Mesendoderm (in vitro differentiated cells): ENCODE measurements around the gene C10orf62.
A peak's percentile ranks its signal among the peaks of the same experiment; 100 is the strongest.
"Not testable (repeated sequence)": the region's sequence is repeated elsewhere in the genome, so short reads cannot be mapped to it uniquely, and the experiment has no call there.

ENCODE experiments used
- DNase-seq: peaks from one replicate; pipeline ENCODE4 v3.0.0; 2013
- H2AK5ac ChIP-seq: 2 replicates; pipeline ENCODE4 v1.6.1; 2013; ENCODE audit warnings: low read length, inconsistent platforms
- H2BK120ac ChIP-seq: 2 replicates; pipeline ENCODE4 v1.6.1; 2013; ENCODE audit warnings: low read depth, mild to moderate bottlenecking, low read length, moderate library complexity, mixed read lengths
- H2BK15ac ChIP-seq: replicated peaks from 2 replicates; pipeline ENCODE4 v1.6.1; 2013; ENCODE audit warnings: low read depth, mild to moderate bottlenecking, moderate library complexity
- H2BK5ac ChIP-seq: 2 replicates; pipeline ENCODE4 v1.6.1; 2013; ENCODE audit warnings: low read length, inconsistent platforms
- H3K18ac ChIP-seq: 2 replicates; pipeline ENCODE4 v1.6.1; 2013; ENCODE audit warnings: mild to moderate bottlenecking, low read length, mixed read lengths
- H3K23ac ChIP-seq: one replicate; pipeline ENCODE4 v1.6.1; 2013; ENCODE audit warnings: low read length
- H3K27ac ChIP-seq: 2 replicates; pipeline ENCODE4 v1.5.1; 2013; ENCODE audit warnings: low read depth, mild to moderate bottlenecking, inconsistent platforms, low read length, moderate library complexity
- H3K27me3 ChIP-seq: 2 replicates; pipeline ENCODE4 v1.6.1; 2013; ENCODE audit warnings: low read length, control low read depth, mild to moderate bottlenecking, inconsistent platforms; ENCODE audit not compliant: insufficient read depth, poor library complexity
- H3K36me3 ChIP-seq: 2 replicates; pipeline ENCODE4 v1.6.1; 2013; ENCODE audit warnings: low read length, inconsistent platforms; ENCODE audit not compliant: control insufficient read depth, insufficient read depth
- H3K4ac ChIP-seq: one replicate; pipeline ENCODE4 v1.6.1; 2013; ENCODE audit warnings: low read depth, mild to moderate bottlenecking, low read length, moderate library complexity
- H3K4me1 ChIP-seq: 2 replicates; pipeline ENCODE4 v1.6.1; 2013; ENCODE audit warnings: low read depth, low read length, inconsistent platforms; ENCODE audit not compliant: control insufficient read depth
- H3K4me2 ChIP-seq: 2 replicates; pipeline ENCODE4 v1.6.1; 2013; ENCODE audit warnings: low read length
- H3K4me3 ChIP-seq: 2 replicates; pipeline ENCODE4 v1.5.1; 2013; ENCODE audit warnings: mild to moderate bottlenecking, low read length
- H3K56ac ChIP-seq: one replicate; pipeline ENCODE4 v1.6.1; 2013; ENCODE audit warnings: low read length
- H3K79me1 ChIP-seq: 2 replicates; pipeline ENCODE4 v1.6.1; 2013; ENCODE audit warnings: low read length, inconsistent platforms
- H3K79me2 ChIP-seq: 2 replicates; pipeline ENCODE4 v1.6.1; 2013; ENCODE audit warnings: mild to moderate bottlenecking, low read length; ENCODE audit not compliant: control insufficient read depth, insufficient read depth
- H3K9ac ChIP-seq: 2 replicates; pipeline ENCODE4 v1.6.1; 2013; ENCODE audit warnings: low read length, inconsistent platforms
- H4K5ac ChIP-seq: one replicate; pipeline ENCODE4 v1.6.1; 2013; ENCODE audit warnings: low read length
- H4K8ac ChIP-seq: one replicate; pipeline ENCODE4 v1.6.1; 2013; ENCODE audit warnings: low read depth, mild to moderate bottlenecking, control low read depth, low read length, moderate library complexity
- WGBS: extraction: QIAGEN DNeasy Blood & Tissue Kit; methylation state at CpG from one replicate; pipeline ENCODE4 v1.1.7; 2013; ENCODE audit warnings: low lambda C conversion rate, missing lambda C conversion rate; ENCODE audit not compliant: insufficient coverage; ENCODE audit errors: extremely low coverage; 5-methylcytosine and 5-hydroxymethylcytosine counted together

Gene C10orf62

GRCh38 chr10:97639090-97639489, 49.6 kb downstream of the C10orf62 start:
- not testable (repeated sequence) for H3K4me3 ChIP-seq

GRCh38 chr10:97640174-97640867, 50.8 kb downstream of the C10orf62 start, which contains the start of gene PI4K2A:
Gene PI4K2A, plus strand, starts transcription at chr10:97640671. Its CDS starts 72 bp downstream, at chr10:97640743.
- H2BK15ac ChIP-seq = no peak within 1 kb of the TSS
- H4K8ac ChIP-seq = no peak within 1 kb of the TSS
- H2BK5ac ChIP-seq = no peak within 1 kb of the TSS
- H3K4ac ChIP-seq = no peak within 1 kb of the TSS
- no peaks in the 10 kb centered on the region for H3K4me1 ChIP-seq
- H3K23ac ChIP-seq = peak within 1 kb of the TSS; percentile 99
- WGBS = no CpG with 5 or more reads among the region's 54 CpGs
- H2AK5ac ChIP-seq = no peak within 1 kb of the TSS
- H3K18ac ChIP-seq = peak within 1 kb of the TSS; percentile 20
- peaks cover 17% of the 10 kb centered on the region for H3K79me1 ChIP-seq
- H3K4me2 ChIP-seq = peak within 1 kb of the TSS; percentile 81
- no peak within 1 kb of the TSS for H2BK120ac ChIP-seq
- H3K27me3 ChIP-seq = no peaks in the 10 kb centered on the region
- peak within 1 kb of the TSS; percentile 92 for H3K9ac ChIP-seq
- H3K27ac ChIP-seq = peak within 1 kb of the TSS; percentile 5
- peak within 1 kb of the TSS; percentile 67 for H3K4me3 ChIP-seq
- peak; percentile 100 for DNase-seq
- no peak within 1 kb of the TSS for H4K5ac ChIP-seq
- peaks cover 7% of the 10 kb centered on the region for H3K36me3 ChIP-seq
- peak within 1 kb of the TSS; percentile 95 for H3K56ac ChIP-seq
- H3K79me2 ChIP-seq = peaks cover 19% of the 10 kb centered on the region

More at GRCh38 chr10:97639090-97639489, 49.6 kb downstream of the C10orf62 start:
- H3K27ac ChIP-seq, H3K4me1 ChIP-seq, H3K4ac ChIP-seq, H2BK120ac ChIP-seq, H3K18ac ChIP-seq, H2AK5ac ChIP-seq, DNase-seq, H3K23ac ChIP-seq, H3K36me3 ChIP-seq, H3K9ac ChIP-seq, H4K8ac ChIP-seq, H3K4me2 ChIP-seq, H3K56ac ChIP-seq, H2BK15ac ChIP-seq, H3K27me3 ChIP-seq, H4K5ac ChIP-seq, H2BK5ac ChIP-seq: not testable (repeated sequence)
- H3K79me1 ChIP-seq = peaks cover 13% of the 10 kb centered on the region
- no CpG with 5 or more reads among the region's 3 CpGs for WGBS
- peaks cover 15% of the 10 kb centered on the region for H3K79me2 ChIP-seq
